Liver (tissue), 2 donors: ENCODE measurements around the gene ZNF669.
"Not testable (repeated sequence)": the region's sequence is repeated elsewhere in the genome, so short reads cannot be mapped to it uniquely, and the experiment has no call there.

Experiments used
- RAD21 ChIP-seq, 2 donors: IDR thresholded peaks; 2 replicates each; pipeline ENCODE4 v1.6.1; 2016; ENCODE audit warnings: antibody characterized with exemption in 2 of 2, mild to moderate bottlenecking in 2 of 2
- SP1 ChIP-seq: IDR thresholded peaks from 2 replicates; pipeline ENCODE4 v1.6.1; 2018; ENCODE audit warnings: antibody characterized with exemption, mild to moderate bottlenecking
- donor health status: healthy.

GRCh38 chr1:247139557-247139956, 35.4 kb upstream of the ZNF669 start:
- not testable (repeated sequence) for TF ChIP-seq SP1; RAD21 (IDR thresholded peaks at IDR 0.05)
